HCT116 (cell line): ENCODE measurements around the gene RAPGEF6. TPM values are rescaled to one million over a fixed set of nuclear protein-coding genes. Genes with fewer than 3 reads are reported as not detected.

ENCODE experiments used
- ATAC-seq: fragments of 200-7000 bp; cut with Tn5 transposase; 2 replicates; pipeline ENCODE4 v1.9.1; 2020; ENCODE audit warnings: mild to moderate bottlenecking, moderate library complexity
- BruUV-seq: library from RNA; stranded (reverse); fragments of 400-500 nt; replicated peaks from 2 replicates; lab custom pipeline; 2021; lab: Mats Ljungman, UMichigan
- CTCF ChIA-PET: fragments of 300-600 bp; sonication (Branson Sonifier 250); formaldehyde crosslinking; loops from one replicate; lab custom pipeline; 2021; ENCODE audit warnings: antibody characterized with exemption; lab: Charles Lee
- POLR2A ChIA-PET: fragments of 300-600, 350-600 bp; sonication (Branson Sonifier 250); formaldehyde crosslinking; loops from one replicate; lab custom pipeline; 2021; ENCODE audit warnings: antibody characterized with exemption; lab: Charles Lee
- RAD21 ChIA-PET, 2 experiments: fragments of 300-600 bp; sonication (Branson Sonifier 250); formaldehyde crosslinking; loops; one replicate each; lab custom pipeline; 2023; ENCODE audit warnings: low total read pairs in 2 of 2; ENCODE audit not compliant: uncharacterized antibody in 2 of 2, unreplicated experiment in 2 of 2, low non-redundant PET in 1 of 2; lab: Charles Lee
- DNase-seq: peaks from one replicate; pipeline ENCODE4 v3.0.0-alpha.2; 2010; ENCODE audit warnings: low read depth, low spot score
- H2AFZ ChIP-seq: fragments of 200-600 bp; shearing (Covaris generic), sonication (generic); 2 replicates; pipeline ENCODE4 v1.6.1; 2017; ENCODE audit warnings: low read depth, mixed run types, mixed read lengths, antibody characterized with exemption, low read length; ENCODE audit not compliant: poor library complexity, severe bottlenecking
- H3K27ac ChIP-seq: 2 replicates; pipeline ENCODE4 v1.5.1; 2012; ENCODE audit warnings: low read depth, low read length
- H3K27me3 ChIP-seq: fragments of 200-600 bp; sonication (generic); 2 replicates; pipeline ENCODE4 v1.6.1; 2016; ENCODE audit warnings: mixed run types, low read length, mixed read lengths; ENCODE audit not compliant: insufficient read depth
- H3K36me3 ChIP-seq, 2 experiments: fragments of 200-500 bp in 1 of 2; fragments of 200-600 bp in 1 of 2; sonication (Bioruptor generic) in 1 of 2; sonication (generic) in 1 of 2; 2 replicates each; pipeline versions ENCODE4 v1.5.1 to v1.6.1; 2014 to 2016; ENCODE audit warnings: low read length in 2 of 2, inconsistent platforms in 1 of 2, mixed read lengths in 1 of 2, mixed run types in 1 of 2; ENCODE audit not compliant: insufficient read depth in 2 of 2, control insufficient read depth in 1 of 2
- H3K4me1 ChIP-seq, 2 experiments: fragments of 200-600 bp in 1 of 2; sonication (generic) in 1 of 2; 2 replicates each; pipeline versions ENCODE4 v1.5.1 to v1.6.1; 2012 to 2017; ENCODE audit warnings: low read length in 2 of 2, inconsistent platforms in 1 of 2, mild to moderate bottlenecking in 1 of 2, mixed read lengths in 1 of 2, mixed run types in 1 of 2, moderate library complexity in 1 of 2; ENCODE audit not compliant: insufficient read depth in 2 of 2, control insufficient read depth in 1 of 2
- H3K4me2 ChIP-seq: fragments of 200-600 bp; sonication (generic); 2 replicates; pipeline ENCODE4 v1.6.1; 2017; ENCODE audit warnings: mixed run types, low read length, mixed read lengths
- H3K4me3 ChIP-seq, 2 experiments: fragments of 200-600 bp in 1 of 2; sonication (generic) in 1 of 2; replicated peaks in 1 of 2; 2 replicates each; pipeline ENCODE4 v1.5.1; 2011 to 2016; ENCODE audit warnings: low read length in 2 of 2, control low read depth in 1 of 2, low read depth in 1 of 2, mild to moderate bottlenecking in 1 of 2, mixed read lengths in 1 of 2, mixed run types in 1 of 2
- H3K79me2 ChIP-seq: fragments of 200-600 bp; sonication (generic); 2 replicates; pipeline ENCODE4 v1.6.1; 2017; ENCODE audit warnings: mild to moderate bottlenecking, mixed run types, low read length, moderate library complexity, mixed read lengths; ENCODE audit not compliant: insufficient read depth
- H3K9ac ChIP-seq: fragments of 200-600 bp; sonication (generic); 2 replicates; pipeline ENCODE4 v1.6.1; 2016; ENCODE audit warnings: low read length, mixed read lengths
- H3K9me2 ChIP-seq: fragments of 200-600 bp; sonication (generic), shearing (Covaris generic); 2 replicates; pipeline ENCODE4 v1.6.1; 2017; ENCODE audit warnings: mixed run types, mild to moderate bottlenecking, moderate library complexity; ENCODE audit not compliant: insufficient read depth
- H3K9me3 ChIP-seq, 2 experiments: fragments of 200-500 bp in 1 of 2; fragments of 200-600 bp in 1 of 2; sonication (Bioruptor generic) in 1 of 2; sonication (generic) in 1 of 2; 2 replicates each; pipeline ENCODE4 v1.6.1; 2014 to 2017; ENCODE audit warnings: low read length in 2 of 2, mixed read lengths in 2 of 2, inconsistent platforms in 1 of 2, low read depth in 1 of 2, mild to moderate bottlenecking in 1 of 2, mixed run types in 1 of 2, moderate library complexity in 1 of 2; ENCODE audit not compliant: control insufficient read depth in 1 of 2, insufficient read depth in 1 of 2
- H4K20me1 ChIP-seq: fragments of 200-600 bp; sonication (generic), shearing (Covaris generic); 2 replicates; pipeline ENCODE4 v1.6.1; 2017; ENCODE audit warnings: mixed run types, mild to moderate bottlenecking, moderate library complexity; ENCODE audit not compliant: insufficient read depth
- CBX3 ChIP-seq: IDR thresholded peaks from 2 replicates; pipeline ENCODE4 v1.6.1; 2012; ENCODE audit warnings: low read depth
- CEBPB ChIP-seq: IDR thresholded peaks from 2 replicates; pipeline ENCODE4 v1.6.1; 2012; ENCODE audit warnings: low read depth
- EGR1 ChIP-seq: IDR thresholded peaks from 2 replicates; pipeline ENCODE4 v1.6.1; 2012; ENCODE audit warnings: low read depth
- ELF1 ChIP-seq: IDR thresholded peaks from 2 replicates; pipeline ENCODE4 v1.6.1; 2012; ENCODE audit warnings: low read depth, borderline replicate concordance
- EZH2 ChIP-seq: fragments of 200-600 bp; sonication (generic); IDR thresholded peaks from 2 replicates; pipeline ENCODE4 v1.6.1; 2017; ENCODE audit warnings: antibody characterized with exemption, mixed run types
- EZH2phosphoT487 ChIP-seq: fragments of 200-600 bp; IDR thresholded peaks from 2 replicates; pipeline ENCODE4 v1.6.1; 2018; ENCODE audit warnings: antibody characterized with exemption, borderline replicate concordance
- FOSL1 ChIP-seq: IDR thresholded peaks from 2 replicates; pipeline ENCODE4 v1.6.1; 2012; ENCODE audit warnings: low read depth
- JUND ChIP-seq: IDR thresholded peaks from 2 replicates; pipeline ENCODE4 v1.6.1; 2012
- MAX ChIP-seq: IDR thresholded peaks from 2 replicates; pipeline ENCODE4 v1.6.1; 2012
- POLR2A ChIP-seq: IDR thresholded peaks from 2 replicates; pipeline ENCODE4 v1.7.0; 2011; ENCODE audit warnings: borderline replicate concordance; ENCODE audit not compliant: insufficient read depth, insufficient read length; ENCODE audit errors: extremely low read depth
- POLR2AphosphoS5 ChIP-seq: IDR thresholded peaks from 2 replicates; pipeline ENCODE4 v1.6.1; 2011; ENCODE audit warnings: mild to moderate bottlenecking, low read depth, low read length, moderate library complexity
- RAD21 ChIP-seq: IDR thresholded peaks from 2 replicates; pipeline ENCODE4 v1.6.1; 2012; ENCODE audit warnings: low read depth, mild to moderate bottlenecking
- REST ChIP-seq: IDR thresholded peaks from 2 replicates; pipeline ENCODE4 v1.6.1; 2012; ENCODE audit warnings: low read depth
- SIN3A ChIP-seq: IDR thresholded peaks from 2 replicates; pipeline ENCODE4 v1.6.1; 2012; ENCODE audit warnings: low read depth
- SP1 ChIP-seq: IDR thresholded peaks from 2 replicates; pipeline ENCODE4 v1.6.1; 2012; ENCODE audit warnings: low read depth
- SRF ChIP-seq: IDR thresholded peaks from 2 replicates; pipeline ENCODE4 v1.6.1; 2012; ENCODE audit warnings: low read depth
- YY1 ChIP-seq: IDR thresholded peaks from 2 replicates; pipeline ENCODE4 v1.6.1; 2011; ENCODE audit warnings: low read length, low read depth, moderate library complexity, mild to moderate bottlenecking; ENCODE audit not compliant: insufficient replicate concordance; ENCODE audit errors: extremely low read depth
- ZNF274 ChIP-seq: fragments of 200-500 bp; sonication (Bioruptor generic); IDR thresholded peaks from 2 replicates; pipeline ENCODE4 v1.6.1; 2014; ENCODE audit warnings: mild to moderate bottlenecking, low read depth, low read length, inconsistent platforms
- intact Hi-C: fragments of 100-400 bp; cut with micrococcal nuclease; formaldehyde crosslinking; loops from 2 replicates; pipeline ENCODE4 v1.10.0; 2022
- total RNA-seq: library from RNA; stranded (reverse); gene quantifications from one replicate; pipeline ENCODE4 v1.2.1, GENCODE V29; 2021; ENCODE audit not compliant: unreplicated experiment
- TF ChIP-seq, protein P1 (sequence below), 3 experiments: fragments of 200-600 bp in 1 of 3; sonication (generic) in 1 of 3; IDR thresholded peaks in 2 of 3; conservative IDR thresholded peaks in 1 of 3; 2 replicates each; pipeline ENCODE4 v1.5.1; 2012 to 2017; ENCODE audit warnings: low read depth in 2 of 3, low read length in 2 of 3, antibody characterized with exemption in 1 of 3, borderline replicate concordance in 1 of 3, control low read depth in 1 of 3, mild to moderate bottlenecking in 1 of 3, mixed read lengths in 1 of 3, mixed run types in 1 of 3, moderate library complexity in 1 of 3; ENCODE audit not compliant: insufficient read depth in 1 of 3
- TF ChIP-seq, protein P2 (sequence below): IDR thresholded peaks from 2 replicates; pipeline ENCODE4 v1.6.1; 2011; ENCODE audit warnings: mild to moderate bottlenecking, low read length, moderate library complexity; ENCODE audit not compliant: insufficient replicate concordance; ENCODE audit errors: extremely low read depth

Gene RAPGEF6
- total RNA-seq, 1 experiment from 2014 or later: 18.4 TPM

DNA sequence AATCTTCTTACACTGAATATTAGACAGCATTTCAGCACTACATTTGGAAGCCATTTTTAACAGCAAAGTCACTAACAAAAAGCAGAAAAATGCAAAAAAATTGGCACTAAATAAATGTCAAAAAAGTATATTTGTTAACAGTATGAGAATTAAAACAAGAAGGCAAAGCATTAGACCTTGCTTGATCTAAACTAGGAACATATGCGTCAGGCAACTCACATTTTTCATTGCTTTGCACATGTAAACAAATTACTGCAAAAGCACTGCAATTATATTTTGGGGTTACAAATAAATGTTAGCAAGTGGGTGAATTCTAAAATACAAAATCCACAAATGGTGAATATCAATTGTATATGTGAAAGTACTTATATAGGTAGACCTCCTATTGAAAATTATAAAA is 49.0 kb upstream of the RAPGEF6 start:
- no peak overlapping the region for H3K27ac ChIP-seq
- DNase-seq: no peak
- CTCF ChIA-PET: no interaction called here
- no peaks in the 10 kb centered on the region for H4K20me1 ChIP-seq
- TF ChIP-seq EZH2phosphoT487 (no peak), FOSL1 (no peak), YY1 (no peak), SP1 (no peak), EZH2 (no peak), ZNF274 (no peak), CBX3 (no peak), RAD21 (no peak), REST (no peak), EGR1 (no peak), POLR2A (no peak), JUND (no peak), MAX (no peak), SRF (no peak), ELF1 (no peak), CEBPB (no peak), POLR2AphosphoS5 (no peak), SIN3A (no peak)
- TF ChIP-seq, protein P1, sequence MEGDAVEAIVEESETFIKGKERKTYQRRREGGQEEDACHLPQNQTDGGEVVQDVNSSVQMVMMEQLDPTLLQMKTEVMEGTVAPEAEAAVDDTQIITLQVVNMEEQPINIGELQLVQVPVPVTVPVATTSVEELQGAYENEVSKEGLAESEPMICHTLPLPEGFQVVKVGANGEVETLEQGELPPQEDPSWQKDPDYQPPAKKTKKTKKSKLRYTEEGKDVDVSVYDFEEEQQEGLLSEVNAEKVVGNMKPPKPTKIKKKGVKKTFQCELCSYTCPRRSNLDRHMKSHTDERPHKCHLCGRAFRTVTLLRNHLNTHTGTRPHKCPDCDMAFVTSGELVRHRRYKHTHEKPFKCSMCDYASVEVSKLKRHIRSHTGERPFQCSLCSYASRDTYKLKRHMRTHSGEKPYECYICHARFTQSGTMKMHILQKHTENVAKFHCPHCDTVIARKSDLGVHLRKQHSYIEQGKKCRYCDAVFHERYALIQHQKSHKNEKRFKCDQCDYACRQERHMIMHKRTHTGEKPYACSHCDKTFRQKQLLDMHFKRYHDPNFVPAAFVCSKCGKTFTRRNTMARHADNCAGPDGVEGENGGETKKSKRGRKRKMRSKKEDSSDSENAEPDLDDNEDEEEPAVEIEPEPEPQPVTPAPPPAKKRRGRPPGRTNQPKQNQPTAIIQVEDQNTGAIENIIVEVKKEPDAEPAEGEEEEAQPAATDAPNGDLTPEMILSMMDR (IDR thresholded peaks at IDR 0.05 in 2 of 3, conservative IDR thresholded peaks at IDR 0.05 in 1 of 3; ENCODE audit: borderline replicate concordance in 1 of 3, insufficient read depth in 1 of 3, low read depth in 2 of 3, low read length in 2 of 3): no peak
- TF ChIP-seq, protein P2, sequence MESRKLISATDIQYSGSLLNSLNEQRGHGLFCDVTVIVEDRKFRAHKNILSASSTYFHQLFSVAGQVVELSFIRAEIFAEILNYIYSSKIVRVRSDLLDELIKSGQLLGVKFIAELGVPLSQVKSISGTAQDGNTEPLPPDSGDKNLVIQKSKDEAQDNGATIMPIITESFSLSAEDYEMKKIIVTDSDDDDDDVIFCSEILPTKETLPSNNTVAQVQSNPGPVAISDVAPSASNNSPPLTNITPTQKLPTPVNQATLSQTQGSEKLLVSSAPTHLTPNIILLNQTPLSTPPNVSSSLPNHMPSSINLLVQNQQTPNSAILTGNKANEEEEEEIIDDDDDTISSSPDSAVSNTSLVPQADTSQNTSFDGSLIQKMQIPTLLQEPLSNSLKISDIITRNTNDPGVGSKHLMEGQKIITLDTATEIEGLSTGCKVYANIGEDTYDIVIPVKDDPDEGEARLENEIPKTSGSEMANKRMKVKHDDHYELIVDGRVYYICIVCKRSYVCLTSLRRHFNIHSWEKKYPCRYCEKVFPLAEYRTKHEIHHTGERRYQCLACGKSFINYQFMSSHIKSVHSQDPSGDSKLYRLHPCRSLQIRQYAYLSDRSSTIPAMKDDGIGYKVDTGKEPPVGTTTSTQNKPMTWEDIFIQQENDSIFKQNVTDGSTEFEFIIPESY: no peak
- no peak overlapping the region for H3K4me3 ChIP-seq
- no peaks in the 10 kb centered on the region for H3K9me3 ChIP-seq
- BruUV-seq: no TSS peak
- RAD21 ChIA-PET: no interaction called here
- H3K9ac ChIP-seq: no peak overlapping the region
- ATAC-seq: no peak
- no peaks in the 10 kb centered on the region for H3K27me3 ChIP-seq
- H3K79me2 ChIP-seq: no peaks in the 10 kb centered on the region
- H3K36me3 ChIP-seq: no peaks in the 10 kb centered on the region
- H3K9me2 ChIP-seq: no peaks in the 10 kb centered on the region
- intact Hi-C loops: no loop called here
- POLR2A ChIA-PET: no interaction called here
- no peak overlapping the region for H3K4me2 ChIP-seq
- peaks cover 0 to 4% of the 10 kb centered on the region in 2 experiments; a peak in 1 of 4 replicates for H3K4me1 ChIP-seq
- H2AFZ ChIP-seq: no peak overlapping the region
